ENCODE measurements around the gene BET1L.

BET1L gene

DNA sequence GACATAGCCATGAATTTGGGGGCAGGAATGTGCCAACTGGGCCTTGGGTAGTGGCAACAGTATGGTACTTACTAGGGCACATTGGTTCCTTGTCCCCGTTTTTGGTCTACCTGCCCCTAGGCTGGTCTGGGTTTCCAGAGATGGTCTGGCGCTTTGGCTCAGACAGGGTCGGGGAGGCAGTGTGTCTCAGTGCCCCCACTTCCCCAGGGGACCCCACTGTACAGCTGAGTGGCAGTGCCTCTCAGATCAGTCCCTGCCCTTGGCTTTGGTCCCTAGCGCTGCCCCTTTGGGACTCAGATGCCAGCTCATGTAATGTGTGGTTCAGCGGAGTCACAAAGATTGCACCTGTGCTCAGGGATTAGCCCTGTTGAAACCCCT is 3.6 kb upstream of the BET1L start:
- FAIRE-seq: no peak
- DNase-seq (ENCODE audit: insufficient read length, low spot score): no peak

DNA sequence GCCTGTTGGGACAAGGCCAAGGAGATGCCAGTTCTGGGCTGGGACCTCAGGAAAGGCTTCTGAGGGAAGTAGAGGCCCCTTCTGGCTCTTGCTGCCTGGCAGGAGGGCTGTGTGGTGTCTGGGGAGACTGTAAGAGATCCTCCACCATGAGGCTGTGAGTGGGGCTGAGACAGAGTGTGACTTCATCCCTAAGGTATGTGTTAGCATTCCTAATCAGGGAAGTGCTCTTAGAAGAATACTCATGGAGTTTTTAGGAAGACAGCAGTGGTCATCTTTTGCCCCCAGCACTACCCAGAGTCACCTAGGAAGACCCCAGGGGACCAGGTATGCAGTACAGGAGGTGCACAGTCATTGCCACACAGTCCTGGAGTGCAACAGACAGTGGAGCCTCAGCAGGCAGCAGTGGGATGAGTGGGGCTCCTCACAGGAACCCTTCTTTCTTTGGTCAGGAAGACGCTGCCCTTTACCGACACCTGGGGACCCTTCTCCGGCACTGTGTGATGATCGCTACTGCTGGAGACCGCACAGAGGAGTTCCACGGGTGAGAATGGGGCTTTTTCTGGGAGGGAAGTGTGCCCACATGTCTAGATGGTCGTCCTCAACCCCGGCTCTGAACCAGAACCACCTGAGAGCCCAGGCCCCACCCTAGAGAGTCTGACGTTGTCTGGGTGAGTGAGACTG is 3.1 kb upstream of the BET1L start:
- no peak for FAIRE-seq
- no peak for DNase-seq (ENCODE audit: insufficient read length, low spot score)

DNA sequence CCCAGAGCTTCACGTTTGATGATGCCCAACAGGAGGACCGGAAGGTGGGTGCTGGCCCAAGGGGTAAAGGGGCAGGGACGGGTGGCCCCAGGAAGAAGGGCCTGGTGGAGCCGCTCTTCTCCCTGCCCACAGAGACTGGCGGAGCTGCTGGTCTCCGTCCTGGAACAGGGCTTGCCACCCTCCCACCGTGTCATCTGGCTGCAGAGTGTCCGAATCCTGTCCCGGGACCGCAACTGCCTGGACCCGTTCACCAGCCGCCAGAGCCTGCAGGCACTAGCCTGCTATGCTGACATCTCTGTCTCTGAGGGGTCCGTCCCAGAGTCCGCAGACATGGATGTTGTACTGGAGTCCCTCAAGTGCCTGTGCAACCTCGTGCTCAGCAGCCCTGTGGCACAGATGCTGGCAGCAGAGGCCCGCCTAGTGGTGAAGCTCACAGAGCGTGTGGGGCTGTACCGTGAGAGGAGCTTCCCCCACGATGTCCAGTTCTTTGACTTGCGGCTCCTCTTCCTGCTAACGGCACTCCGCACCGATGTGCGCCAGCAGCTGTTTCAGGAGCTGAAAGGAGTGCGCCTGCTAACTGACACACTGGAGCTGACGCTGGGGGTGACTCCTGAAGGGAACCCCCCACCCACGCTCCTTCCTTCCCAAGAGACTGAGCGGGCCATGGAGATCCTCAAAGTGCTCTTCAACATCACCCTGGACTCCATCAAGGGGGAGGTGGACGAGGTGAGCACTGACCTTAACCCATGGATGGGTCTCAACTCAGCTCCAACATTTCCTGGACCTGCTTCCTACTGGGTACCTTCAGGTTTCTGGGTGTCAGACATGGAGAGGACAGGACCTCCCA is 2.3 kb upstream of the BET1L start:
- no peak for DNase-seq (ENCODE audit: insufficient read length, low spot score)

DNA sequence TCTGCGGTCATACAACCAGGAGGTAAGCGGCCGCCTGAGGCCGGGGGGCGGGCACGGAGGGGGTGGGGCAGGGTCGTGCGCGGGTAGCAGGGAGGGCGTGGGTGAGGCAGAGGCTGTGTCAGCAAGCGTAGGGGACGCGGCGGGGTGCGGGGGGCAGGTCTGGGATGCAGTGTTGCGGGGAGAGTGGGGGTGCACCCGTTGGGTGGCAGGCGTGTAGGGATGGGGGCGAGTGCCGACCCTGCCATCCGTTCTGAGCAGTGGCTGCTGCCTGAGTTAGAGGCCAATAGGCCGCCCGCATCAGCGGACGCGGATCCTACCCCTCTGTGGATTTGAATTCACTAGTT is 1.7 kb upstream of the BET1L start:
- DNase-seq (ENCODE audit: insufficient read length, low spot score): no peak
- FAIRE-seq: no peak

More for the DNA sequence above, 2.3 kb upstream of the BET1L start:
- no peak for FAIRE-seq

DNA sequence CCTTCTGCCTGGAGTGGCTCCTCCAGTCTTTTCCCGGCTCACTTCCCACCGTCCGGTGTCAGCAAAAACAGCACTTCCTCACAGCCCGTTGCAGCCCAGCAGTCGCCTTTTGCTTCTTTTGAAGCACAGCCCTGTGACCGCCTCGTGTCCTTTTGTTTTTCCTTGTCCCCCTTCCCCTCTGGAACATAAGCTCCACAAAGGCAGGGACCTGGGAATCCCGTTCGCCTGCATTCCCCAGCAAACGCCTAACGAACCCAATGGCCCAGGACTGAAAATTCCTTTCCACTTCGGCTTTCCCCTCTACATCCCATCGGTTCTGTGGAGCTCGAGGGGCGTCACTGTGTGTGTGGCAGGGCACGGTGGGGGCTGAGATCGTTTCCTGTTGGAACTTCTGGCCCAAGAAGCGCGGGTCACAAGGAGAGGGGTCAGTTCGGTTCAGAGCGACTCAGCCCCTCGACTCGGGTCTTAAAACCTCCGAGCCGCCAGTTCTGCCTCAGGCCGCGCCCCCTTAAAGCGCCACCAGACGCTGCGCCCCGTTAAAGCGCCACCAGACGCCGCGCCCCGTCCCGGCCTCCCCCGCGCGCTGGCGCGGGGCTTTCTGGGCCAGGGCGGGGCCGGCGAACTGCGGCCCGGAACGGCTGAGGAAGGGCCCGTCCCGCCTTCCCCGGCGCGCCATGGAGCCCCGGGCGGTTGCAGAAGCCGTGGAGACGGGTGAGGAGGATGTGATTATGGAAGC is 1.1 kb upstream of the BET1L start:
- no peak for FAIRE-seq
- DNase-seq (ENCODE audit: insufficient read length, low spot score): peak; percentile 95

DNA sequence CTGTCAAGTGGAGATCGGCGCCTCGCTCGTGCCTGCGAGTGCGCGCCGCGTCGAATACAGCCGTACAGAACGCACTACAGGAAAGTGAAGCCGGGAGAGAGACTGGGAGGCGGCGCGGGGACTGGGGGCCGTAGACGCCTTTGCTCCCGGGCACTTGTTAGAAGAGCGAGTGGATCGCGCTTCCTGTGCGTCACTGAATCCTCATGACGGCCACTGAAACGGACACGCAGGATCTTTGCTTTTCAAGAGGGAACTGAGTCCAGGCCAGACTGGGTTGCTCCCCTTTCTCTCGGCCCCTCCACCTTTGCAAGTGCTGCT is 623 bp upstream of the BET1L start:
- FAIRE-seq (peak; percentile 26), DNase-seq (ENCODE audit: insufficient read length, low spot score) (peak; percentile 22)

DNA sequence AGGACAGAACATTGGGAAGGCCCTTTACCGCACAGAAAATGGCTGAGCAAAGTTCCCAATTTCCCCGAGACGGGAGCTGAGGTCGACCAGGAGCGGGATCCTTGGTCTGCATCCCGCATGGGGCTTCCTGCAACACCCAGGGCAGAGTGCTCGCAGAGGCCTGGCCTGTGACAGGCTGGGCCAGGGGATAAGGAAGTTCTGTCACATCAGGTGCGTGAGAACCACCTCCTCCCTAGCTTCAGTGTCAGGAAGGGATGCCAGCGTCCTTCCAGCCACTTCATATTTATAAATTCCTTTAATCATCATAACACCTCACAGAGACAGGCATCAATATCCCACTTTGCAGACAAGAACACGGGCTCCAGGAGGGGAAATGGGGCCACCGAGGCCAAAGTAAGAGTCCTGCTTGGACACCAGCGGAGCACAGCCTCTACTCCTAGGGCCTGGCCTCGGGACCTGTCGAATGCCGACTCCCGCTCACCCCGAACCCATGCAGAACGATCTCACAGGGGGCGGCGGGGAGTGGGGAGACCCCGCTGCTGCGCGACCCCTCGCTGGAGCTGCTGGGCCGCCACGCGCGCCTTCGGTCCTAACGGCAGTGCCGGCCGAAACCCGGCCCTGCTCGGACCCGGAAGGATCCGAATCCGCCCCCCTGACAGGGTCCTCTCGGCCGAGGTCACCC is 532 bp downstream of the BET1L start:
- peak; percentile 32 for DNase-seq (ENCODE audit: insufficient read length, low spot score)
- peak; percentile 14 for FAIRE-seq

DNA sequence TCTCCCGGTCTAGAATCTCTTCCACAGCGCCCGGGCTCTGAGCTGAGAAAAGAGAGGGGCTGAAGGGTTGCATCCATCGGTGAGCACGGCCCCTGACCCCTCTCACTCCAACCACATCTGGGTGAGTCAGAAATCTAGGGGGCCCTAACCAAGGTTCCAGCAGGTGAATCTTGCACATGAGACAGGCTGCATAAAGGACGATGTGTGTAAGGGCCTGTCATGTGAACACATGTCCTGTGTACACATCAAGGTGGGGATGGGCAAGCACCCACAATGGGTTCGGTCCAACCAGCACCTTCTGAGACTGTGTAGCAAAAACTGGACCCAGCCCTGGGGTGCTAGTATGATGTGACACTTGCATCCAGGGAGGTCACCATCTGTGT is 1.2 kb downstream of the BET1L start:
- FAIRE-seq (peak; percentile 48), DNase-seq (ENCODE audit: insufficient read length, low spot score) (no peak)

DNA sequence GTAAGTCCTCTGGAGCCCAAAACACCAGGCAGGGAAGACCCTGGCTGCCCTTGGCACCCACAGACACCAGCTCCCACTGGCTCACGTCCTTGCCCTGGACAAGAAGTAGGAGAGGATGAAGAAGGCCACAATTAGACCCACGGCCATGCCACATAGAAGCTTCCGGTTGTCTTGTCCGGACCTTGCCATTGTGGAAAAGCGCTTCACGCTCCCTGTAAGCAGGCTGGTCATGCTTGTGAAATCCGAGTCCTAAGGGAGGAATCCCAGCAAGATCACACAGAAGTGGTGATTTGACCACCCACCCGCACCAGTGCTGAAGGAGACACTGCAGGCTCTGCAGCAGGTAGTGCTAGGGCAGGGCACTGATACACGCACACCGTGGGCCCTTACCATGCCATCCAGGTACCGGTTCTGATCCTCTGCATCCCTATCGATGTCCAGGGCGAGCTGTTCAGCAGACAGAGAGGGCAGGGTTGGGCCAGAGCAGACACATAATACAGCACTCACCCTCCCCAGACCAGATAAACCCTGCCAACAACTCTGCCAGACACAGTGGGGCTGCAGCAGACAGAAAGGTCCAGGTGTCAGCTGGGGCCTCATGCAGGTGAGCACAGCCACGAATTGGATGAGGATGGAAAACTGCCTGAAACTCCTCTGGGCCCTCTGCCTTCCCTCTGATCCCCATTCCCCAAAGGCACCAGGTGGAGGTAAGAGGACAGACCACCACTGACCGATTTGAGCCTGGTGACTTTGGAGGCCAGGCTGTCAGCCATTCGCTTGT is 1.8 kb downstream of the BET1L start:
- FAIRE-seq: no peak
- DNase-seq (ENCODE audit: insufficient read length, low spot score): no peak

DNA sequence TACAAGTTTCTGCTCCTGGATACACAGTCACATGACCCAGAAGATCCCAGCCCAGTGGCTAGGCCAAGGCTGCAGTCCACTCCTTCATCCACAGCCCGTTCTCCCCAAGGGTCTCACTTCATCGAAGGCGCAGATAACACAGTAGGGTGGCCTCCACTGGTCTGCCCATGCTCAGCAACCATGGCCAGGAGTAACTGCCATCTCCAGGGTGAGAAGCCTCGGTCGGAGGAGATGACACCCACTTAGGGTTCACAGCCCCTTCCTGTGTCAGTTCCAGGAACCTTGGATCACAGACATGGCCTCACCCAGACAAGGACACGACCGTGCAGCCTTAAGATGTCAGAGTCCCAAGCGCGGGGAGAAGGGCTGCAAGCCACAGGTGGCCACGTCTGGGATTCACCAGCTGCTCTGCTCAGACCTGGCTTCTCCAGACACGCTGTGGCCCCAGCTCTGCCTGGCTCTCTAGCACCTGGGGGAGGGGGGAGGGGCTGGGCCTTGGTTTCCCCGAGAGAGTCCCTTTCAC is 2.6 kb downstream of the BET1L start:
- DNase-seq (ENCODE audit: insufficient read length, low spot score) (no peak), FAIRE-seq (no peak)

DNA sequence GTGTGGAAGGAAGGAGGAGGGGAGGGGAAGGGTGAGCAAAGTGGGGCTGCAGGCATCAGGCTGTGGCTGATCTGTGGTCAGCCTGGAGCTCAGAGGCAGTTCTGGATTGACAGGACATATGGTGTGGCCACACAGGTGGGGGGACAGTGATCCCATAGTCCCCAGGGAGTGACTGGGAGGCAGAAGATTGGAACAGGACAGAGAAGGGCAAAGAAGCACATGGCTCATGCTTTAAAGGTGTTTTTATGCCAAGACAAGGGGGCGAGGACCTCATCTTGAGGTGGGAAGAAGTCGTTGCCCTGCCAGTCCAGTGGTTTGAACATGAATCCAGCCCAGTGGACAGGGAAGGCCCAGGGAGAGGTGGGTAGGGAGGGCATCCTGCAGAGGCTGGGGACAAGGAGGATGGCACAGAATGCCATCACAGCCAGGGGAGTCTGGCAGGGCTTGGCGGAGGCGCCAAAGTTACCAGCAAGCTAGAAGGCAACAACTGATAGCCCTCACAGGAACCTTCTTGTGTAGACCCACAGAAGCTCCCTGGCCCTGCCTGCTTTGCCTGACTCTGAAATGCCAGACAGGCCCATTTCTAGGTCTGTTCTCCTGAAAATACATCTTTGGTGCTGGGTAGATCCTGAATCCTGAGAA is 3.1 kb downstream of the BET1L start:
- FAIRE-seq: no peak

DNA sequence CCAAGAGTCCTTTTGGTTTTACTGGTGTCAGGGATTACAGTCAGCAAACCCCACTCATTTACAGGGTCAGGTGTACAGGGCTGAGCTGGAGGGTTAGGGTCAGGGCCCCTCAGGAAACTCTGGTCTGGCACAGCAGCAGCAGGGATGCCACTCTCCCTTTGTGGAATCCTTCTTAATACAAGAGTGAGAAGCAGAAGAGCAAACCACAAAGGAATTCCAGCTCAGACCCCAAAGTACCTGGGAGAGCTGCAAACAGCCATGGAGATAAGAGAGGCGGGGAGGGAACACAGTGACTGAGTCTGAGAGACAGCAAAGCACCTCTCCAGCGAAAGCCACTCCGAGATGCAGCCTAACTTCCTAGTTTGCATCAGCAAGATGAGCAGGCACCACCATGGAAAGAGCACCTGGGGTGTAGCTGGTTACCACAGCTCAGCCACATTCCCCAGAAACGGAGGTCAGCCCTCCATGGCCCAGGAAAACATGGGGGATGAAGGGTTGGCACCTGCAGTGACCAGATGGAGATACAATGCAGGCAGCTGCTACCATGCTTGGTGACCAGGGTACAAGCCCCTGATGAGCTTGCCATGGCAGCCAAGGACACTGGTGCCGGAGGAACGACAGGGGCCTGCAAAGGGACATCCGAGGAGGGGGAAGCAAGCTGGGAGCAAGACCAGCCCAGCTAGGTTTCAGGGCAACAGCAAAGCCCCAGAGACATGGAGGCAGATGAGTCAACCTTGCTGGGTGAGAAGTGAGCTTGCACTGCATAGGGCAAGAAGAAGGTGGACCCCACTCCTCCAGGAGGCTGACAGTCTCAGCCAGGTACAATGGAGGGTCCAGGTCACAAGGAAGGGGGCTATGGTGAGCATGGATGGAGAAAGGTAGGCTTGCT is 3.9 kb downstream of the BET1L start:
- FAIRE-seq (no peak), DNase-seq (ENCODE audit: insufficient read length, low spot score) (no peak)

More for the DNA sequence above, 3.1 kb downstream of the BET1L start:
- DNase-seq (ENCODE audit: insufficient read length, low spot score): no peak

DNA sequence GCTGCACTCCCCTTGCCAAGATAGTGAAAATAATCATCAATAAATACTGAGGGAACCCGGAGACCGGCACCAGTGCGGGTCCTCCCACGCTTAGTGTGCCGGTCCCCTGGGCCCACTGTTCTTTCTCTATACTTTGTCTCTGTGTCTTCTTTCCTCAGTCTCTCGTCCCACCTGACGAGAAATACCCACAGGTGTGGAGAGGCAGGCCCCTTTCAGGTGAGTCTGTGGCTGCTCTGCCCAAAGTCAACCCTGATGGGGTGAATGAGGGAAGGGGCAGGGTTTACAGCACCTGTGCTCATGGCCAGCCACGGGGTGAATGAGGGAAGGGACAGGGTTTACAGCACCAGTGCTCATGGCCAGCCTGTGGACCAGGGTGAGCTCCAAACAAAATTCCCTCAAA is 4.7 kb downstream of the BET1L start:
- DNase-seq (ENCODE audit: insufficient read length, low spot score) (no peak), FAIRE-seq (no peak)

DNA sequence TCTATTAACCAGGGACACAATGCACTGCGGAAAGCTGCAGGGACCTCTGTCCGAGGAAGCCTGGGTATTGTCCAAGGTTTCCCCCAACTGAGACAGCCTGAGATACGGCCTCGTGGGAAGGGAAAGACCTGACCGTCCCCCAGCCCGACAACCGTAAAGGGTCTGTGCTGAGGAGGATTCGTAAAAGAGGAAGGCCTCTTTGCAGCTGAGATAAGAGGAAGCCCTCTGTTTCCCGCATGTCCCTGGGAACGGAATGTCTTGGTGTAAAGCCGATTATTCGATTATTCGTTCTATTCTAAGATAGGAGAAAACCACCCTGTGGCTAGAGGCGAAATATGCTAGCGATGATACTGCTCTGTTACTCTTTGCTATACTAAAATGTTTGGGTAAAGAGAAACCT is 5.2 kb downstream of the BET1L start:
- FAIRE-seq (no peak), DNase-seq (ENCODE audit: insufficient read length, low spot score) (no peak)

DNA sequence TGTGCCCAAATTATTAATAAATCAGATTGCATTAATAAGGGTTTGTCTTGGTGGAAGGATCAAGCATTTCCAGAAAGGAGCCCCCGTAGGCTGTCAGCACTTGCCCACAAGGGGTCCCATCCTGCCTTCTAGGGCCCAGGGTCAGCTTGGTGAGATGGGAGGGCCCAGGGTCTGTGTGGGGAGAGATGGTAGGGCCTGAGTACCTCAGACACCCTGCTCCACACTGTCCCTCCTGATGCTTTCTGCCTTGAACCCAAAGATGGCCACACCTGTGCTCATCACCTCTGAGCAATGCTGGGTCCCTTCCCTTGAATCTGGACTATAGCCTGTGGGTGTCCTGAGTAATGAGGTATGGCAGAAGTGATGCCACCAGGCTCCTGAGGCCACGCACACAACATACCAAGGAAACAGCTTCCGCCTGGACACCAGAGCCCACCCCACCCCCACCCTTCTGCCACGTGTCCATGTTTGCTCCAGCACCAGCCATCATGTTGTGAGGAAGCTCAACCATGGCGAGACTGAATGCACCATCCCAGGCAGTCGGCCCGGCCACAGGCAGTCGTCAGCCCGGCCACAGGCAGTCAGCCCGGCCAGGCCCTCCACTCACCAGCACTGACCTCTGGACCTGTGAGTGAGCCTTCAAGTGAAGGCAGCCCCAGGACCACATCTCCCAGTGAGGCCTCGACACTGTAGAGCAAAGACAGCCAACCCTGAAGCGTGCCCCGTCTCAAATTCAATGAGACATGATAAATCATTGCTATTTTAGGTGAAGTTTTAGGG is 6.8 kb downstream of the BET1L start:
- FAIRE-seq (no peak), DNase-seq (ENCODE audit: insufficient read length, low spot score) (no peak)

DNA sequence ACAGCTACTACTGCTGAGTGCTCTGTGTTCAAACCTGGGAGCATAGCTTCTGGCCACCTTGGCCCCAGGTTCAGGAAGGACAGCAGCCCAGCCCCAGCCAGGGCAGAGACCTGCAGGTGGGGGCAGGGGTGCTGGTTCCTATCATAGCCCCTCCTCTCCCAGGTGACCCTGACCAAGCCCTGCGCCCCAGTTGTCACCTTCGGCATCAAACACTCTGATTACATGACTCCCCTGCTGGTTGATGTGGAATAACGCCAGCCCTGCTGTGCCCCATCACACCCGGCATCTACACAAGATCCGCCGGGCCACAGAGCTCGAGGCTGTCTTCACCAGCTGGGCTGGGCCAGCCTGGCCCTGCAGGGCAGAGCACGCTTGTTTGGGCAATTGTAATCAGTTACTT is 7.4 kb downstream of the BET1L start:
- DNase-seq (ENCODE audit: insufficient read length, low spot score): no peak
- FAIRE-seq: no peak

DNA sequence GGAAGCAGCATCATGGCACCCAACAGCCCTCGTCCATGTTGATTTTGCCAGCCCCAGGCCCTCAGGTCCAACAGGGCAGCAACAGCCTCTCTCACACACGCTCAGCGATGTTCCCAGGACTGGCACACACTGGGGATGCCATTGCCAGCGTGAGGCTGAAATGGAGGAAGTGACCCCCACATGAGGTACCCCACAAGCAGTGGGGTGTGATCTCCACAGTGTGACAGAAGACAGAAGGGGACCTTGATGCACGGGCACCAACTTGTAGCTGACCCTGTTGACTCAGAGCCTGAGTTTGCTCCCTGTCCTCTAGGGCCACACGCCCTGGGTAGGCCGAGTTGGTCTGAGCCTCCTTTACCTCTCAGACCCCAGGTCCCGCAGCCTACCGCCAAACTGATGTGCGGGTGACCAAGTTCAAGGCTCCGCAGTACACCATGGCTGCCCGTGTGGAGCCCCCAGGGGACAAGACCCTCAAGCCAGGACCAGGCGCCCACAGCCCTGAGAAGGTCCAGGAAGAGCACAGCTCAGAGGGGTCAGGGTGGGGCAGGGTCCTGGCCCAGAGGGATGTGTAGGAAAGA is 8.1 kb downstream of the BET1L start:
- no peak for DNase-seq (ENCODE audit: insufficient read length, low spot score)
- FAIRE-seq: no peak
